ENCODE data around the gene POLE3. TPM values are rescaled to one million over a fixed set of nuclear protein-coding genes. Genes with fewer than 3 reads are reported as not detected.
"Not testable (repeated sequence)": the region's sequence is repeated elsewhere in the genome, so short reads cannot be mapped to it uniquely, and the experiment has no call there.

Gene POLE3
- total RNA-seq, 1 experiment from 2014 or later = 84.4 TPM

GRCh38 chr9:113376634-113377567 lies 33.6 kb downstream of the POLE3 start, which contains the start of gene HDHD3:
TSS of gene HDHD3 (minus strand) at chr9:113376986. CDS start at chr9:113374354, 2,632 bp downstream.
- DNase-seq (ENCODE audit: low spot score) = peak; percentile 81

DNA sequence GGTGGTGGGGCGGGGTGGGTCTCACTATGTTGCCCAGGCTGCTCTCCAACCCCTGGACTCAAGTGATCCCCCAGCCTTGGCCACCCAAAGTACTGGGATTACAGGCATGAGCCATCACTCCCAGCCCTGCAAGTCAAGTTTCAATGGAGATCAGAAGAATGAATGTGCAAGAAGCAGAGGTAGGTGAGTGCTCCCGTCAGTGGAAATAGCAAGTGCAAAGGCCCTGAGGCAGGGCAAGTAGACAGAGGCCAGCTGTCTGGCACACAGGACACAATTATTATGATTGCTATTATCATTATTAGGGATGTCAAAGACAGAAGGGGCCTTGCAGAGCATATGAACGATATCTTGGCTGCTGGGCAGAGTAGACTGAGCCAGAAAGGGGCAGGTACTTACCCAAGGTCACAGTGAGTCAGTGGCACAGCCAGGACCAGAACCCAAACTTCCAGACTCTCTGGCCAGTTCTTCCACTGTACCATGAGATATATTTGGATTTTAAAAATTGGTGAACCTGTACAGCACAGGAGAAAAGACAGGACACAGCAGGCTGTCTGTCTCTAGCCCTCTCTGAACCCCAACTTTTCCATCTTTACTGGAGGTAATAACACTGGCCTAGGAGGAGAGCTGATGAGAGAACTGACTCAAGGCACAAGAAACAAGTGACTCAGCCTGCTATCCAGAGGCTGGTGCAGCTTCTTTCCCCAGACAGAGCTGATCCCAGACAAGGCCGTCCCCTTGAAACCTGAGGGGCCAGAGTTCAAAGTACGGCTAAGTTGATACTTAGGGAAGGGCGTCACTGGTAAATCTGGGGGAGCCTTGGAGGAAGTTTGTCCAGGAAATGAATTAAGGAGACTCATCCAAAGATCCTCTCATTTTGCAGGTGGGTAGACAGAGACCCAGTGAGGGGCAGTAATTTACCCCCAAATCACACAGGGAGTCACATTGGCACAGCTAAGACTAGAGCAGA lies 35.1 kb downstream of the POLE3 start:
- DNase-seq (ENCODE audit: low spot score) = peak; percentile 57

GRCh38 chr9:113373676-113374392 lies 36.6 kb downstream of the POLE3 start:
- DNase-seq (ENCODE audit: low spot score) = no peak

GRCh38 chr9:113373256-113373655 lies 37.2 kb downstream of the POLE3 start:
- no peak for DNase-seq (ENCODE audit: low spot score)

- DNase-seq (ENCODE audit: low spot score) = no peak
Observed at GRCh38 chr9:113372059-113372458, 38.4 kb downstream of the POLE3 start.

- DNase-seq (ENCODE audit: low spot score) = no peak
Observed at GRCh38 chr9:113370806-113371325, 39.6 kb downstream of the POLE3 start.

- no peak for DNase-seq (ENCODE audit: low spot score)
Observed at GRCh38 chr9:113369855-113370140, 40.7 kb downstream of the POLE3 start.

DNA sequence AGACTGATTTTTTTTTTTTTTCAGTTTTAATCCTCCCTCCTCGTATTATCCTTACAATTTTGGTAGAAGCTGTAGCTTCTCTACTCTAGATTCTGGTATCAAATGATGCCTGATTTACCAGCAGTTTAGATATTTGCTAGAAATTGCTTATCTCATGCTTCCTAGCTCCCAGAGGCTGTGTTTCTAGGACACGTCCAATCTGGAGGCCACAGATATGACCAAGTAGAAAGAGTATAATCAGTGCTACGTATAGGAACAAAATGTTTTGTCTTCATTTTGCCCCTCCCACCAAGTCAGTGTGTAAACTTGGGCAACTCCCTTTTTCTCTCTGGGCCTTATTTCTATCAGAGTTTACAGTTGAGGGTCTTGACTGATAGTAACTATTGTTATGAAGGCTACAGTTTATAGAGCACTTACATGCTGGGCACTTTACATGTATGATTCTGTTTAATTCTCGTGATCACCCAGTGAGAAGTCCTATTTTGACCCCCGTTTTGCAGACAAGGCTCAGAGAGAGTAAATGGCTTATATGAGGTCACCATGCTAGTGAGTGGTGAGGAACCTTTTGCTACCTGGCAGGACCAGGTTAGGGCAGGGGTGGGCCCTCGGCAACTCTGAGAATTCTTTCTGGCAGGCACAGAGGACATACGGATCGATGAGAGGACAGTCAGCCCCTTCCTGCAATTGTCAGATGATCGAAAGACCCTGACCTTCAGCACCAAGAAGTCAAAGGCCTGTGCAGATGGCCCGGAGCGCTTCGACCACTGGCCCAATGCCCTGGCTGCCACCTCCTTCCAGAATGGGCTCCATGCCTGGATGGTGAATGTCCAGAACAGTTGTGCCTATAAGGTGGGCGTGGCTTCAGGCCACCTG lies 41.3 kb downstream of the POLE3 start:
- no peak for DNase-seq (ENCODE audit: low spot score)

- DNase-seq (ENCODE audit: low spot score) = no peak
Observed at GRCh38 chr9:113368348-113368981, 42.0 kb downstream of the POLE3 start.

- not testable (repeated sequence) for DNase-seq (ENCODE audit: low spot score)
Observed at GRCh38 chr9:113365652-113366051, 44.8 kb downstream of the POLE3 start.

GRCh38 chr9:113364951-113365350 lies 45.5 kb downstream of the POLE3 start:
- no peak for DNase-seq (ENCODE audit: low spot score)

DNA sequence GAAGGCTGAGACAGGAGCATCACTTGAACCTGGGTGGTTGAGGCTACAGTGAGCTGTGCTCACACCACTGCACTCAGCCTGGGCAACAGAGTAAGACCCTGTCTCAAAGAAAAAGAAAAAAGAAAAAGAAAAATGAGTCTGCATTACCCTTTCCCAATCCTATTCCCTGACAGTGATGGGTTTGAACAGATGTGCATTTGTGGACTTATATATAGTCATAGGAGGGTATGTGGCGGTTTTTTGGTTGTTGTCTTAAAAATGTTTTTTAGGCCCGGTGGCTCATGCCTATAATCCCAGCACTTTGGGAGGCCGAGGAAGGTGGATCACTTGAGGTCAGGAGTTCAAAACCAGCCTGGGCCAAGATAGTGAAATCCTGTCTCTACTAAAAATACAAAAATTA lies 47.1 kb downstream of the POLE3 start:
- DNase-seq (ENCODE audit: low spot score) = no peak

DNA sequence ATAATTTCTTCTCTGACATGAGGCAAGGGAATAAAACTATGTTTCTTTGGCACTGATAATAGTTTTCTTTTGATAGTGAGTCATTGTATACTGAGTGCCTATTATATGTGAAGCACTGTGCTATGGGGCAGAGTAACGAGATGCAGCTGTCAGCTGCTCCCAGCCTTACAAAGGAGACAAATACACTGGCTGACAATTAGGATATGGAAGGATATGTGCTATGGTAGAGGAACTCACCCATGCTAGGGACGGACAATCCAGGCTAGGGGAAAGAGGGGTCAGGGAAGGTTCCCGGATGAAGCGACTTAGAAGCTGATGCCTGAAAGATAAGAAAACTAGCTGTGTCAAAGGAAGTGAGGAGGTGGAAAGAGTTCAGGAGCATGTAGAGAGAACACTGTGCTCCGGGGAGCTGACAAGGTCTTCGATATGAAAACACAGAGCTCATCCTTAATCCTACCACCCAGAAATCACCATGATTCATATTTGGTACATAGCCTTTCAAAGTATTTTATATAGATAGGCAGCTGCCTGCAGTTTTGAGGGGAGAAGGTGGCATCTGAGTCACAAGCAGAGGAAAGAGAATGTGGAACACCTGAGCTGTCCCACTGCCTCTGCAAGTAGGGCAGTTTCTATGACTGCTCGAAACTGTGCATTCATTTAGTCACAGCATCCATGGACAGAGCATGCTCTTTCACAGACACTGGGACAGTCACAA lies 49.0 kb downstream of the POLE3 start:
- DNase-seq (ENCODE audit: low spot score) = no peak

DNA sequence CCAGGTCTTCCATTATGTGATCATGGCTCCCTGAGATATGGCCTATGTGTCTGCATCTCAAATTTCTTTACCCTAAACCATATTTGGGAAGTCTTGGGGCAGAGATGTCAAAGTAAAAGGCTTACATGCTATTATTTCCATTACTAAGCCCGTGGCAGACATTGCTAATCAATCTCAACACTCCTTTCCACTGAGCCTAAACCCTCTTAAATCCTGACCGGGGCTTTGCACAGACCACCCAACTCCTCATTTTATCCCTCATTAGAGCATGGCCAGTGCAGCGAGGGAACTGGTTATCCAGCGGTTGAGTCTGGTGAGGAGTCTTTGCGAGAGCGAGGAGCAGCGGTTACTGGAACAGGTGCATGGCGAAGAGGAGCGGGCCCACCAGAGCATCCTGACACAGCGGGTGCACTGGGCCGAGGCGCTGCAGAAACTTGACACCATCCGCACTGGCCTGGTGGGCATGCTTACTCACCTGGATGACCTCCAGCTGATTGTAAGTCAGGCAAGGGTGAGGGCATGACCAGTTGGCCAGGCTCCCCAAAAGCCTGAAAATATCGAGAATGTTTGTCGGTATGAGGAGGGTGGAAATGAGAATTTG lies 50.1 kb downstream of the POLE3 start:
- DNase-seq (ENCODE audit: low spot score) = no peak

GRCh38 chr9:113359385-113359784 lies 51.1 kb downstream of the POLE3 start:
- DNase-seq (ENCODE audit: low spot score) = no peak
